GM12878 (cell line): ENCODE data around the gene NSMCE1. TPM values are rescaled to one million over a fixed set of nuclear protein-coding genes. Genes with fewer than 3 reads are reported as not detected.

Experiments
- BHLHE40 ChIP-seq, 2 experiments: fragments of 450-650 bp in 1 of 2; IDR thresholded peaks; 2 replicates each; pipeline ENCODE4 v1.6.1; 2011 to 2017; ENCODE audit warnings: low read depth in 2 of 2, borderline replicate concordance in 1 of 2, improper control_type of control experiment in 1 of 2, low read length in 1 of 2, mild to moderate bottlenecking in 1 of 2
- BRCA1 ChIP-seq: IDR thresholded peaks from 2 replicates; pipeline ENCODE4 v1.6.1; 2011; ENCODE audit warnings: low read depth, low read length, improper control_type of control experiment
- CHD2 ChIP-seq: IDR thresholded peaks from 2 replicates; pipeline ENCODE4 v1.6.1; 2011; ENCODE audit warnings: low read depth, low read length, improper control_type of control experiment, borderline replicate concordance
- HDAC6 ChIP-seq: fragments of 200-600 bp; sonication (generic); IDR thresholded peaks from one replicate; pipeline ENCODE4 v1.8.0; 2017; ENCODE audit warnings: antibody characterized with exemption; ENCODE audit not compliant: unreplicated experiment
- KAT2A ChIP-seq: conservative IDR thresholded peaks from 2 replicates; pipeline ENCODE4 v1.6.1; 2011; ENCODE audit warnings: low read depth, low read length; ENCODE audit not compliant: control insufficient read depth
- KLF5 ChIP-seq: fragments of 450-650 bp; IDR thresholded peaks from 2 replicates; pipeline ENCODE4 v1.6.1; 2014; ENCODE audit warnings: mild to moderate bottlenecking; ENCODE audit not compliant: partially characterized antibody
- MEF2B ChIP-seq: fragments of 450-650 bp; IDR thresholded peaks from 2 replicates; pipeline ENCODE4 v1.6.1; 2018; ENCODE audit warnings: mild to moderate bottlenecking, moderate library complexity; ENCODE audit not compliant: partially characterized antibody, poor library complexity, severe bottlenecking
- MTA2 ChIP-seq: fragments of 450-650 bp; IDR thresholded peaks from 2 replicates; pipeline ENCODE4 v1.6.1; 2016; ENCODE audit warnings: low read depth, mild to moderate bottlenecking, moderate library complexity
- NFXL1 ChIP-seq: fragments of 450-650 bp; IDR thresholded peaks from 2 replicates; pipeline ENCODE4 v1.6.1; 2017; ENCODE audit warnings: antibody characterized with exemption, mild to moderate bottlenecking, borderline replicate concordance
- NR2C1 ChIP-seq: fragments of 450-650 bp; IDR thresholded peaks from 2 replicates; pipeline ENCODE4 v1.6.1; 2017; ENCODE audit warnings: antibody characterized with exemption, mild to moderate bottlenecking, moderate library complexity
- NR2C2 ChIP-seq: IDR thresholded peaks from 2 replicates; pipeline ENCODE4 v1.6.1; 2011; ENCODE audit warnings: borderline replicate concordance, low read depth; ENCODE audit not compliant: control insufficient read depth, insufficient read length
- NRF1 ChIP-seq: conservative IDR thresholded peaks from 2 replicates; pipeline ENCODE4 v1.6.1; 2011; ENCODE audit warnings: mild to moderate bottlenecking, low read depth, low read length, improper control_type of control experiment
- SMAD5 ChIP-seq: IDR thresholded peaks from 2 replicates; pipeline ENCODE4 v1.6.1; 2016; ENCODE audit warnings: antibody characterized with exemption, low read depth
- SRF ChIP-seq, 2 experiments: IDR thresholded peaks; 2 replicates each; pipeline ENCODE4 v1.6.1; 2011; ENCODE audit warnings: low read depth in 2 of 2, low read length in 2 of 2, mild to moderate bottlenecking in 1 of 2, moderate library complexity in 1 of 2
- polyA plus RNA-seq, 11 experiments: library from polyadenylated mRNA; depleted of rRNA in 4 of 11; unstranded in 6 of 11; stranded (reverse) in 5 of 11; fragments of >200 nt; fragmentation: Nextera tagmentation in 4 of 11; fragmentation: Illumina TruSeq in 1 of 11; extraction: Ambion mirVana in 4 of 11; extraction: Trizol in 1 of 11; gene quantifications; 1 replicate in 1 of 11; 2 replicates in 10 of 11; pipeline versions ENCODE4 v1.2.1 to v1.2.3, GENCODE V29; 2011 to 2016; ENCODE audit warnings: inconsistent platforms in 2 of 11, missing spikeins in 2 of 11, low read depth in 1 of 11
- total RNA-seq, 4 experiments: library from RNA; depleted of rRNA in 3 of 4; stranded (reverse); fragments of >200 nt in 3 of 4; fragmentation: Illumina TruSeq in 1 of 4; extraction: Trizol in 1 of 4; gene quantifications; 2 replicates each; pipeline versions ENCODE4 v1.2.1 to v1.2.3, GENCODE V29; 2013 to 2021
- TF ChIP-seq, protein P1 (sequence below): fragments of 150-350 bp; IDR thresholded peaks from 2 replicates; pipeline ENCODE4 v1.6.1; 2016; ENCODE audit warnings: low read depth, low read length
- TF ChIP-seq, protein P2 (sequence below): fragments of 150-350 bp; IDR thresholded peaks from 2 replicates; pipeline ENCODE4 v1.6.1; 2014; ENCODE audit warnings: mild to moderate bottlenecking, low read depth, low read length
- TF ChIP-seq, protein P3 (sequence below): IDR thresholded peaks from 2 replicates; pipeline ENCODE4 v1.6.1; 2011; ENCODE audit warnings: mild to moderate bottlenecking, low read depth, low read length, moderate library complexity; ENCODE audit not compliant: insufficient replicate concordance
- TF ChIP-seq, protein P4 (sequence below): fragments of 450-650 bp; IDR thresholded peaks from 2 replicates; pipeline ENCODE4 v1.6.1; 2018; ENCODE audit warnings: borderline replicate concordance, mild to moderate bottlenecking; ENCODE audit not compliant: partially characterized antibody
- TF ChIP-seq, protein P5 (sequence below): IDR thresholded peaks from 2 replicates; pipeline ENCODE4 v1.6.1; 2011; ENCODE audit warnings: borderline replicate concordance, low read depth, mild to moderate bottlenecking, moderate library complexity, low read length; ENCODE audit not compliant: insufficient read depth, poor library complexity, severe bottlenecking

Gene NSMCE1
- total and polyA plus RNA-seq, 10 of the 15 experiments (the other 5 are each of a cell fraction or from before 2014, with no cell fraction given): 54.0 to 214 (median 71.4) TPM

DNA sequence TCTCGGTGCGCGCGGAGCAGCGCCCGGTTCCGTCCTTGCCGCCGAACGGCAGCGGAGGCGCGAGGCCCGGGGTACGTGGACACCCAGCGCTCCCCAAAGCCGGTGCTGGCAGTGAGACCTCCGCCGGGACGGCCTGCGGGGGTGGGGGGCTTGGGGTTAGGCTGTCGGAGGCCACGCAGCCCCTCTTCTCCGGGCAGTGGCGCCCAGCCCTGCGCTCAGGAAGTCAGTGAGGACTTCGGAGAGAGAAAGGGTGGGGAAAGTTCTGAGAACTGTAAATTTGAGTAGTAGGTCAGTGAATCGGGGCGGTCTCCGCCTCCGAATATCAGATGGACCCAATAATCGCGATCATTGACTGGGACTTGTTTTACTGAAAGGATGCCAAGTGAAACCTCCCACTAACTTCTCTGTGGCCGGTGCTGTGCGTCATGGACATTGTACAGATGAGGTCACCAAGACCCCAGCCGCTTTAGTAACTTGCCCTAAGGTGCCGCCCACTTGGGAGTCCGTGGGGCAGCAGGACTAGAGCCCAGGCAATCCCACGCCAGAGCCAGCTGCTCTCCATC lies 45.7 kb upstream of the NSMCE1 start (continued):
- TF ChIP-seq MEF2B (peak; percentile 15), NR2C2 (no peak), CHD2 (no peak), NFXL1 (no peak), KLF5 (no peak), BHLHE40 (IDR thresholded peaks at IDR 0.05; ENCODE audit: borderline replicate concordance in 1 of 2, low read depth in 2 of 2, low read length in 1 of 2) (peak in 1 of 2 experiments; percentile 54; a peak in 2 of 4 replicates), KAT2A (no peak), HDAC6 (no peak), NR2C1 (no peak), SMAD5 (no peak), SRF (IDR thresholded peaks at IDR 0.05; ENCODE audit: low read depth in 2 of 2, low read length in 2 of 2) (no peak), NRF1 (no peak), MTA2 (peak; percentile 43; the same call in 1 of the 2 replicates), BRCA1 (no peak)
- TF ChIP-seq, protein P1, sequence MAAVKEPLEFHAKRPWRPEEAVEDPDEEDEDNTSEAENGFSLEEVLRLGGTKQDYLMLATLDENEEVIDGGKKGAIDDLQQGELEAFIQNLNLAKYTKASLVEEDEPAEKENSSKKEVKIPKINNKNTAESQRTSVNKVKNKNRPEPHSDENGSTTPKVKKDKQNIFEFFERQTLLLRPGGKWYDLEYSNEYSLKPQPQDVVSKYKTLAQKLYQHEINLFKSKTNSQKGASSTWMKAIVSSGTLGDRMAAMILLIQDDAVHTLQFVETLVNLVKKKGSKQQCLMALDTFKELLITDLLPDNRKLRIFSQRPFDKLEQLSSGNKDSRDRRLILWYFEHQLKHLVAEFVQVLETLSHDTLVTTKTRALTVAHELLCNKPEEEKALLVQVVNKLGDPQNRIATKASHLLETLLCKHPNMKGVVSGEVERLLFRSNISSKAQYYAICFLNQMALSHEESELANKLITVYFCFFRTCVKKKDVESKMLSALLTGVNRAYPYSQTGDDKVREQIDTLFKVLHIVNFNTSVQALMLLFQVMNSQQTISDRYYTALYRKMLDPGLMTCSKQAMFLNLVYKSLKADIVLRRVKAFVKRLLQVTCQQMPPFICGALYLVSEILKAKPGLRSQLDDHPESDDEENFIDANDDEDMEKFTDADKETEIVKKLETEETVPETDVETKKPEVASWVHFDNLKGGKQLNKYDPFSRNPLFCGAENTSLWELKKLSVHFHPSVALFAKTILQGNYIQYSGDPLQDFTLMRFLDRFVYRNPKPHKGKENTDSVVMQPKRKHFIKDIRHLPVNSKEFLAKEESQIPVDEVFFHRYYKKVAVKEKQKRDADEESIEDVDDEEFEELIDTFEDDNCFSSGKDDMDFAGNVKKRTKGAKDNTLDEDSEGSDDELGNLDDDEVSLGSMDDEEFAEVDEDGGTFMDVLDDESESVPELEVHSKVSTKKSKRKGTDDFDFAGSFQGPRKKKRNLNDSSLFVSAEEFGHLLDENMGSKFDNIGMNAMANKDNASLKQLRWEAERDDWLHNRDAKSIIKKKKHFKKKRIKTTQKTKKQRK: no peak
- TF ChIP-seq, protein P2, sequence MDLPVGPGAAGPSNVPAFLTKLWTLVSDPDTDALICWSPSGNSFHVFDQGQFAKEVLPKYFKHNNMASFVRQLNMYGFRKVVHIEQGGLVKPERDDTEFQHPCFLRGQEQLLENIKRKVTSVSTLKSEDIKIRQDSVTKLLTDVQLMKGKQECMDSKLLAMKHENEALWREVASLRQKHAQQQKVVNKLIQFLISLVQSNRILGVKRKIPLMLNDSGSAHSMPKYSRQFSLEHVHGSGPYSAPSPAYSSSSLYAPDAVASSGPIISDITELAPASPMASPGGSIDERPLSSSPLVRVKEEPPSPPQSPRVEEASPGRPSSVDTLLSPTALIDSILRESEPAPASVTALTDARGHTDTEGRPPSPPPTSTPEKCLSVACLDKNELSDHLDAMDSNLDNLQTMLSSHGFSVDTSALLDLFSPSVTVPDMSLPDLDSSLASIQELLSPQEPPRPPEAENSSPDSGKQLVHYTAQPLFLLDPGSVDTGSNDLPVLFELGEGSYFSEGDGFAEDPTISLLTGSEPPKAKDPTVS: no peak
- TF ChIP-seq, protein P3, sequence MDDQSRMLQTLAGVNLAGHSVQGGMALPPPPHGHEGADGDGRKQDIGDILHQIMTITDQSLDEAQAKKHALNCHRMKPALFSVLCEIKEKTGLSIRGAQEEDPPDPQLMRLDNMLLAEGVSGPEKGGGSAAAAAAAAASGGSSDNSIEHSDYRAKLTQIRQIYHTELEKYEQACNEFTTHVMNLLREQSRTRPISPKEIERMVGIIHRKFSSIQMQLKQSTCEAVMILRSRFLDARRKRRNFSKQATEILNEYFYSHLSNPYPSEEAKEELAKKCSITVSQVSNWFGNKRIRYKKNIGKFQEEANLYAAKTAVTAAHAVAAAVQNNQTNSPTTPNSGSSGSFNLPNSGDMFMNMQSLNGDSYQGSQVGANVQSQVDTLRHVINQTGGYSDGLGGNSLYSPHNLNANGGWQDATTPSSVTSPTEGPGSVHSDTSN: no peak
- TF ChIP-seq, protein P4, sequence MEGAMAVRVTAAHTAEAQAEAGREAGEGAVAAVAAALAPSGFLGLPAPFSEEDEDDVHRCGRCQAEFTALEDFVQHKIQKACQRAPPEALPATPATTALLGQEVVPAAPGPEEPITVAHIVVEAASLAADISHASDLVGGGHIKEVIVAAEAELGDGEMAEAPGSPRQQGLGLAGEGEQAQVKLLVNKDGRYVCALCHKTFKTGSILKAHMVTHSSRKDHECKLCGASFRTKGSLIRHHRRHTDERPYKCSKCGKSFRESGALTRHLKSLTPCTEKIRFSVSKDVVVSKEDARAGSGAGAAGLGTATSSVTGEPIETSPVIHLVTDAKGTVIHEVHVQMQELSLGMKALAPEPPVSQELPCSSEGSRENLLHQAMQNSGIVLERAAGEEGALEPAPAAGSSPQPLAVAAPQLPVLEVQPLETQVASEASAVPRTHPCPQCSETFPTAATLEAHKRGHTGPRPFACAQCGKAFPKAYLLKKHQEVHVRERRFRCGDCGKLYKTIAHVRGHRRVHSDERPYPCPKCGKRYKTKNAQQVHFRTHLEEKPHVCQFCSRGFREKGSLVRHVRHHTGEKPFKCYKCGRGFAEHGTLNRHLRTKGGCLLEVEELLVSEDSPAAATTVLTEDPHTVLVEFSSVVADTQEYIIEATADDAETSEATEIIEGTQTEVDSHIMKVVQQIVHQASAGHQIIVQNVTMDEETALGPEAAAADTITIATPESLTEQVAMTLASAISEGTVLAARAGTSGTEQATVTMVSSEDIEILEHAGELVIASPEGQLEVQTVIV: no peak
- TF ChIP-seq, protein P5, sequence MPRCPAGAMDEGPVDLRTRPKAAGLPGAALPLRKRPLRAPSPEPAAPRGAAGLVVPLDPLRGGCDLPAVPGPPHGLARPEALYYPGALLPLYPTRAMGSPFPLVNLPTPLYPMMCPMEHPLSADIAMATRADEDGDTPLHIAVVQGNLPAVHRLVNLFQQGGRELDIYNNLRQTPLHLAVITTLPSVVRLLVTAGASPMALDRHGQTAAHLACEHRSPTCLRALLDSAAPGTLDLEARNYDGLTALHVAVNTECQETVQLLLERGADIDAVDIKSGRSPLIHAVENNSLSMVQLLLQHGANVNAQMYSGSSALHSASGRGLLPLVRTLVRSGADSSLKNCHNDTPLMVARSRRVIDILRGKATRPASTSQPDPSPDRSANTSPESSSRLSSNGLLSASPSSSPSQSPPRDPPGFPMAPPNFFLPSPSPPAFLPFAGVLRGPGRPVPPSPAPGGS: no peak
